H1 (cell line): ENCODE data around the gene CPNE8. TPM values are rescaled to one million over a fixed set of nuclear protein-coding genes. Genes with fewer than 3 reads are reported as not detected.

Experiments used
- CTCF ChIA-PET: fragments of 300-600 bp; sonication (Branson Sonifier 250); formaldehyde crosslinking; loops from one replicate; lab custom pipeline; 2021; ENCODE audit not compliant: partially characterized antibody; lab: Charles Lee
- POLR2A ChIA-PET: fragments of 300-600 bp; sonication (Branson Sonifier 250); formaldehyde crosslinking; loops from one replicate; lab custom pipeline; 2021; ENCODE audit warnings: inconsistent platforms; ENCODE audit not compliant: partially characterized antibody; lab: Charles Lee
- DNase-seq, 2 experiments: peaks; one replicate each; pipeline versions ENCODE4 v3.0.0 to v3.0.0-alpha.2; 2010 to 2022; ENCODE audit warnings: low spot score in 2 of 2, low read depth in 1 of 2, mixed read lengths in 1 of 2
- FAIRE-seq: peaks from 2 replicates; lab custom pipeline; 2011; peaks lifted over from hg19 to GRCh38; lab: Jason Lieb, UNC
- H2AFZ ChIP-seq: 2 replicates; pipeline ENCODE4 v1.8.1; 2012; ENCODE audit warnings: low read length, inconsistent platforms
- H2AK5ac ChIP-seq: 2 replicates; pipeline ENCODE4 v1.6.1; 2013; ENCODE audit warnings: low read depth, low read length
- H2BK120ac ChIP-seq: replicated peaks from 2 replicates; pipeline ENCODE3; 2013; ENCODE audit warnings: low read depth, low read length, inconsistent platforms
- H2BK12ac ChIP-seq: 2 replicates; pipeline ENCODE4 v1.6.1; 2013; ENCODE audit warnings: low read depth, low read length
- H2BK15ac ChIP-seq: 2 replicates; pipeline ENCODE4 v1.6.1; 2013; ENCODE audit warnings: low read length
- H2BK20ac ChIP-seq: 2 replicates; pipeline ENCODE4 v1.6.1; 2013; ENCODE audit warnings: low read length
- H2BK5ac ChIP-seq: 2 replicates; pipeline ENCODE4 v1.6.1; 2013; ENCODE audit warnings: low read depth, low read length
- H3K14ac ChIP-seq: 2 replicates; pipeline ENCODE4 v1.6.1; 2013; ENCODE audit warnings: inconsistent platforms; ENCODE audit not compliant: insufficient read length
- H3K18ac ChIP-seq: 2 replicates; pipeline ENCODE4 v1.6.1; 2013; ENCODE audit warnings: low read length; ENCODE audit errors: extremely low read depth
- H3K23ac ChIP-seq: 2 replicates; pipeline ENCODE4 v1.6.1; 2013; ENCODE audit warnings: inconsistent platforms; ENCODE audit not compliant: insufficient read length
- H3K23me2 ChIP-seq: 2 replicates; pipeline ENCODE4 v1.6.1; 2013; ENCODE audit warnings: low read depth, low read length
- H3K27ac ChIP-seq: 2 replicates; pipeline ENCODE4 v1.6.1; 2011; ENCODE audit warnings: low read depth, low read length, inconsistent platforms
- H3K27me3 ChIP-seq, 4 experiments: replicated peaks in 1 of 4; 1 replicate in 1 of 4; 2 replicates in 3 of 4; pipeline versions ENCODE4 v1.6.1 to v1.8.1; 2011 to 2013; ENCODE audit warnings: low read length in 3 of 4, mild to moderate bottlenecking in 3 of 4, inconsistent platforms in 2 of 4, mixed read lengths in 2 of 4, moderate library complexity in 1 of 4; ENCODE audit not compliant: control insufficient read depth in 3 of 4, insufficient read depth in 3 of 4; ENCODE audit errors: extremely low read depth in 1 of 4
- H3K36me3 ChIP-seq, 4 experiments: 2 replicates each; pipeline versions ENCODE4 v1.6.1 to v1.8.1; 2011 to 2013; ENCODE audit warnings: mild to moderate bottlenecking in 4 of 4, low read length in 3 of 4, moderate library complexity in 2 of 4, control low read depth in 1 of 4, inconsistent platforms in 1 of 4; ENCODE audit not compliant: insufficient read depth in 4 of 4, control insufficient read depth in 2 of 4
- H3K4ac ChIP-seq: replicated peaks from 2 replicates; pipeline ENCODE3; 2013; ENCODE audit warnings: low read length, low read depth, mixed read lengths, inconsistent platforms; ENCODE audit not compliant: insufficient read length
- H3K4me1 ChIP-seq, 4 experiments: replicated peaks in 1 of 4; 1 replicate in 1 of 4; 2 replicates in 3 of 4; pipeline versions ENCODE4 v1.6.1 to v1.8.1; 2011 to 2013; ENCODE audit warnings: low read length in 3 of 4, inconsistent platforms in 2 of 4, mixed read lengths in 1 of 4; ENCODE audit not compliant: insufficient read depth in 4 of 4, control insufficient read depth in 3 of 4
- H3K4me2 ChIP-seq, 2 experiments: 2 replicates each; pipeline versions ENCODE4 v1.6.1 to v1.8.1; 2011 to 2013; ENCODE audit warnings: low read depth in 2 of 2, low read length in 2 of 2, control low read depth in 1 of 2, inconsistent platforms in 1 of 2, mild to moderate bottlenecking in 1 of 2; ENCODE audit not compliant: insufficient read depth in 1 of 2
- H3K4me3 ChIP-seq, 4 experiments: fragments of 200-600, 300-600 bp in 1 of 4; sonication (generic), shearing (Covaris generic), sonication (Bioruptor Twin) in 1 of 4; 2 replicates each; pipeline versions ENCODE4 v1.5.1 to v1.8.1; 2011 to 2016; ENCODE audit warnings: low read length in 4 of 4, low read depth in 3 of 4, control low read depth in 2 of 4, inconsistent platforms in 2 of 4, mild to moderate bottlenecking in 2 of 4, mixed read lengths in 1 of 4, moderate library complexity in 1 of 4; ENCODE audit not compliant: insufficient read depth in 2 of 4; ENCODE audit errors: extremely low read depth in 1 of 4
- H3K56ac ChIP-seq: replicated peaks from 2 replicates; pipeline ENCODE3; 2013; ENCODE audit warnings: low read depth, mild to moderate bottlenecking, mixed read lengths, low read length, inconsistent platforms; ENCODE audit not compliant: insufficient read length
- H3K79me1 ChIP-seq: 2 replicates; pipeline ENCODE4 v1.6.1; 2013; ENCODE audit warnings: low read depth, low read length, control low read depth
- H3K79me2 ChIP-seq, 2 experiments: 2 replicates each; pipeline versions ENCODE4 v1.6.1 to v1.8.1; 2012 to 2013; ENCODE audit warnings: low read length in 2 of 2, mild to moderate bottlenecking in 2 of 2, inconsistent platforms in 1 of 2; ENCODE audit not compliant: insufficient read depth in 2 of 2, control insufficient read depth in 1 of 2
- H3K9ac ChIP-seq, 4 experiments: replicated peaks in 1 of 4; 1 replicate in 1 of 4; 2 replicates in 3 of 4; pipeline versions ENCODE4 v1.6.1 to v1.8.1; 2011 to 2013; ENCODE audit warnings: low read depth in 3 of 4, low read length in 3 of 4, control low read depth in 2 of 4, mild to moderate bottlenecking in 2 of 4, moderate library complexity in 2 of 4, inconsistent platforms in 1 of 4; ENCODE audit errors: extremely low read depth in 1 of 4
- H3K9me3 ChIP-seq, 2 experiments: 2 replicates each; pipeline versions ENCODE4 v1.6.1 to v1.8.1; 2012 to 2013; ENCODE audit warnings: mild to moderate bottlenecking in 2 of 2, moderate library complexity in 2 of 2, control low read depth in 1 of 2, inconsistent platforms in 1 of 2, low read depth in 1 of 2, low read length in 1 of 2, mixed read lengths in 1 of 2; ENCODE audit not compliant: insufficient read depth in 2 of 2
- H4K20me1 ChIP-seq, 2 experiments: replicated peaks in 1 of 2; 2 replicates each; pipeline versions ENCODE3 to v1.8.1; 2011 to 2013; ENCODE audit warnings: inconsistent platforms in 2 of 2, low read length in 2 of 2, mild to moderate bottlenecking in 1 of 2; ENCODE audit not compliant: insufficient read depth in 2 of 2, control insufficient read depth in 1 of 2
- H4K5ac ChIP-seq: 2 replicates; pipeline ENCODE4 v1.6.1; 2013; ENCODE audit warnings: low read length, low read depth, mixed read lengths, inconsistent platforms; ENCODE audit not compliant: insufficient read length
- H4K8ac ChIP-seq: 2 replicates; pipeline ENCODE4 v1.8.0; 2013; ENCODE audit warnings: mild to moderate bottlenecking, moderate library complexity, low read length, inconsistent platforms; ENCODE audit not compliant: insufficient read depth; ENCODE audit errors: extremely low read depth
- H4K91ac ChIP-seq: replicated peaks from 2 replicates; pipeline ENCODE3; 2013; ENCODE audit warnings: low read length, mixed read lengths, inconsistent platforms; ENCODE audit not compliant: insufficient read length
- BCL11A ChIP-seq, 2 experiments: IDR thresholded peaks; one replicate each; pipeline ENCODE4 v1.6.1; 2011; ENCODE audit warnings: low read depth in 2 of 2, low read length in 2 of 2, mild to moderate bottlenecking in 2 of 2
- BRCA1 ChIP-seq: IDR thresholded peaks from 2 replicates; pipeline ENCODE4 v1.6.1; 2012; ENCODE audit warnings: low read depth, low read length, improper control_type of control experiment
- EP300 ChIP-seq, 2 experiments: IDR thresholded peaks; 1 replicate in 1 of 2; 2 replicates in 1 of 2; pipeline ENCODE4 v1.6.1; 2011 to 2012; ENCODE audit warnings: low read depth in 2 of 2, low read length in 2 of 2, mild to moderate bottlenecking in 2 of 2, borderline replicate concordance in 1 of 2, inconsistent platforms in 1 of 2, moderate library complexity in 1 of 2
- NANOG ChIP-seq: IDR thresholded peaks from 2 replicates; pipeline ENCODE4 v1.6.1; 2011; ENCODE audit warnings: low read length, low read depth, mild to moderate bottlenecking, inconsistent platforms; ENCODE audit not compliant: insufficient read depth, poor library complexity, severe bottlenecking
- polyA plus RNA-seq, 7 experiments: library from polyadenylated mRNA; depleted of rRNA in 3 of 7; stranded (reverse) in 5 of 7; unstranded in 2 of 7; fragments of >200 nt in 5 of 7; fragments of 200-250 nt in 2 of 7; gene quantifications; 1 replicate in 5 of 7; 2 replicates in 1 of 7; 4 replicates in 1 of 7; pipeline versions ENCODE4 v1.2.1 to v1.2.3, GENCODE V29; 2011 to 2013; ENCODE audit warnings: missing spikeins in 2 of 7, mixed read lengths in 2 of 7
- total RNA-seq: library from RNA; stranded (reverse); fragmentation: NEBNext Ultra II Directional; extraction: Animal tissue kit (Norgen Biotek cat#: 25700); gene quantifications from 2 replicates; pipeline ENCODE4 v1.2.1, GENCODE V29; 2021

The CPNE8 gene
- total and polyA plus RNA-seq, 2 of the 8 experiments (the other 6 are each of a cell fraction or from before 2014, with no cell fraction given): 2.5 to 6.8 TPM

DNA sequence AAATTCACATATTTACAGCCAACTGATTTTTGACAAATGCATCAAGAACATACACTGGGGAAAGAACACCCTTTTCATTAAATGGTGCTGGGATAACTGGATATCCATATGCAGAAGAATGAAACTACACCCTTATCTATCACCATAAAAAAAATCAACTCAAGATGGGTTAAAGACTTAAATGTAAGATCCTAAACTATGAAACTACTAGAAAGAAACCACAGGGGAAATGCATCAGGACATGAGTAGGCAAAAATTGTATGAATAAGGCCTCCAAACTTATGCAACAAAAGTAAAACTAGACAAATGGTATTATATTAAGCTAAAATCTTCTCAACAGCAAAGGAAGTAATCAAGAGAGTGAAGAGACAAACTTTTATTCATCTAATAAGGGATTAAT, 242.6 kb downstream of the CPNE8 start:
- POLR2A ChIA-PET: no interaction called here
- Histone ChIP-seq H3K4me1 (no peaks in the 10 kb centered on the region), H3K27ac (no peak overlapping the region), H2BK12ac (no peak overlapping the region), H3K4me2 (no peak overlapping the region), H4K20me1 (no peaks in the 10 kb centered on the region), H2BK5ac (no peak overlapping the region), H4K5ac (no peak overlapping the region), H3K4ac (no peak overlapping the region), H3K79me1 (no peaks in the 10 kb centered on the region), H3K56ac (no peak overlapping the region), H4K8ac (no peak overlapping the region), H3K23ac (no peak overlapping the region), H2AFZ (no peak overlapping the region), H3K79me2 (no peaks in the 10 kb centered on the region), H3K9me3 (no peaks in the 10 kb centered on the region), H2BK120ac (no peak overlapping the region), H3K36me3 (no peaks in the 10 kb centered on the region), H3K4me3 (no peak overlapping the region), H3K27me3 (no peaks in the 10 kb centered on the region), H2BK15ac (no peak overlapping the region), H3K18ac (no peak overlapping the region), H3K23me2 (no peaks in the 10 kb centered on the region), H3K14ac (no peak overlapping the region), H4K91ac (no peak overlapping the region), H2BK20ac (no peak overlapping the region), H2AK5ac (no peak overlapping the region), H3K9ac (no peak overlapping the region)
- CTCF ChIA-PET: interaction anchor here (1.1 kb wide), 1 partner anchor 8 kb away, joined by 3 read pairs; no protein-coding TSS in a partner anchor
- DNase-seq (no peak), FAIRE-seq (no peak)
- TF ChIP-seq BCL11A (IDR thresholded peaks at IDR 0.05; ENCODE audit: low read depth in 2 of 2, low read length in 2 of 2): no peak
- no peak for TF ChIP-seq BRCA1
- TF ChIP-seq NANOG: no peak
- no peak for TF ChIP-seq EP300 (IDR thresholded peaks at IDR 0.05; ENCODE audit: borderline replicate concordance in 1 of 2, low read depth in 2 of 2, low read length in 2 of 2)
